Activated B cell treated with CpG ODN at 0.5 μM for 24 hours (primary cell): ENCODE data around the gene CHD5. TPM values are rescaled to one million over a fixed set of nuclear protein-coding genes. Genes with fewer than 3 reads are reported as not detected.

Experiments
- ATAC-seq: fragments of 200-7000 bp; cut with Tn5 transposase; one replicate; pipeline ENCODE4 v1.10.0; 2021; ENCODE audit warnings: low read depth, mild to moderate bottlenecking, moderate library complexity
- CTCF ChIA-PET: fragments of 350-600 bp; sonication (Branson Sonifier 250); formaldehyde crosslinking; loops from one replicate; lab custom pipeline; 2021; ENCODE audit warnings: antibody characterized with exemption; lab: Charles Lee
- POLR2A ChIA-PET: fragments of 350-600 bp; sonication (Branson Sonifier 250); formaldehyde crosslinking; loops from one replicate; lab custom pipeline; 2021; ENCODE audit warnings: antibody characterized with exemption; lab: Charles Lee
- DNase-seq: peaks from one replicate; pipeline ENCODE4 v3.0.0; 2022
- H3K27ac Mint-ChIP-seq: one replicate; pipeline ENCODE4 v1.8.0; 2020; ENCODE audit warnings: mixed read lengths
- H3K27me3 Mint-ChIP-seq: one replicate; pipeline ENCODE4 v1.8.0; 2021; ENCODE audit warnings: mixed read lengths
- H3K36me3 Mint-ChIP-seq: one replicate; pipeline ENCODE4 v1.8.0; 2021; ENCODE audit warnings: low read depth, mixed read lengths
- H3K4me1 Mint-ChIP-seq: one replicate; pipeline ENCODE4 v1.8.0; 2021; ENCODE audit warnings: mixed read lengths
- H3K4me3 Mint-ChIP-seq: one replicate; pipeline ENCODE4 v1.8.0; 2020; ENCODE audit warnings: mild to moderate bottlenecking, mixed read lengths
- H3K9me3 Mint-ChIP-seq: one replicate; pipeline ENCODE4 v1.8.0; 2020; ENCODE audit warnings: mixed read lengths
- CTCF ChIP-seq: fragments of 200-600 bp; IDR thresholded peaks from one replicate; pipeline ENCODE4 v1.8.0; 2022; ENCODE audit warnings: antibody characterized with exemption, mild to moderate bottlenecking
- intact Hi-C: fragments of 100-400 bp; cut with micrococcal nuclease; formaldehyde crosslinking; loops from one replicate; pipeline ENCODE4 v1.15.1; 2024
- total RNA-seq: library from RNA; stranded (reverse); gene quantifications from 2 replicates; pipeline ENCODE4 v1.2.3, GENCODE V29; 2022

CHD5 gene
- total RNA-seq: 0.31 and 0.49 TPM in 2 replicates

GRCh38 chr1:6180268-6180706, at the start of gene CHD5:
Gene CHD5, minus strand, starts transcription at chr1:6180321. Its CDS starts 298 bp downstream, at chr1:6180023.
- intact Hi-C loops: no loop called here
- no peak for TF ChIP-seq CTCF
- H3K9me3 Mint-ChIP-seq: no peaks in the 10 kb centered on the region
- ATAC-seq: no peak
- H3K27ac Mint-ChIP-seq: no peak within 1 kb of the TSS
- POLR2A ChIA-PET: no interaction called here
- peaks cover 37% of the 10 kb centered on the region for H3K27me3 Mint-ChIP-seq
- peak within 1 kb of the TSS; percentile 58 for H3K4me3 Mint-ChIP-seq
- no peak for DNase-seq
- peaks cover 28% of the 10 kb centered on the region for H3K4me1 Mint-ChIP-seq
- CTCF ChIA-PET: no interaction called here
- peaks cover 17% of the 10 kb centered on the region for H3K36me3 Mint-ChIP-seq

GRCh38 chr1:6225651-6226050, 45.5 kb upstream of the CHD5 start:
- Mint-ChIP-seq H3K4me1 (no peaks in the 10 kb centered on the region), H3K27ac (no peak overlapping the region), H3K9me3 (no peaks in the 10 kb centered on the region), H3K27me3 (no peaks in the 10 kb centered on the region), H3K36me3 (peaks cover 62% of the 10 kb centered on the region), H3K4me3 (no peak overlapping the region)
- ChIA-PET POLR2A (interaction anchor here (1.5 kb wide), 1 partner anchor 9 kb away, joined by 4 read pairs; no protein-coding TSS in a partner anchor), CTCF (no interaction called here)
- no peak for TF ChIP-seq CTCF
- DNase-seq (no peak), ATAC-seq (no peak)
- intact Hi-C loops: no loop called here

GRCh38 chr1:6224718-6225117, 44.6 kb upstream of the CHD5 start:
- no peak overlapping the region for H3K27ac Mint-ChIP-seq
- H3K4me1 Mint-ChIP-seq: no peaks in the 10 kb centered on the region
- intact Hi-C loops: no loop called here
- no peaks in the 10 kb centered on the region for H3K9me3 Mint-ChIP-seq
- H3K36me3 Mint-ChIP-seq: peaks cover 64% of the 10 kb centered on the region
- ATAC-seq: no peak
- no peak for TF ChIP-seq CTCF
- ChIA-PET POLR2A (no interaction called here), CTCF (no interaction called here)
- DNase-seq: no peak
- no peak overlapping the region for H3K4me3 Mint-ChIP-seq
- no peaks in the 10 kb centered on the region for H3K27me3 Mint-ChIP-seq

GRCh38 chr1:6223617-6224016, 43.5 kb upstream of the CHD5 start:
- CTCF ChIA-PET: no interaction called here
- Mint-ChIP-seq H3K9me3 (no peaks in the 10 kb centered on the region), H3K36me3 (peaks cover 63% of the 10 kb centered on the region), H3K4me1 (no peaks in the 10 kb centered on the region), H3K27ac (no peak overlapping the region), H3K4me3 (no peak overlapping the region), H3K27me3 (no peaks in the 10 kb centered on the region)
- no peak for ATAC-seq
- POLR2A ChIA-PET: no interaction called here
- no peak for TF ChIP-seq CTCF
- intact Hi-C loops: no loop called here
- no peak for DNase-seq

GRCh38 chr1:6222636-6223035, 42.5 kb upstream of the CHD5 start:
- H3K27ac Mint-ChIP-seq: no peak overlapping the region

More at GRCh38 chr1:6222636-6223035, 42.5 kb upstream of the CHD5 start:
- no peak for TF ChIP-seq CTCF
- ChIA-PET CTCF (no interaction called here), POLR2A (no interaction called here)
- H3K4me3 Mint-ChIP-seq: no peak overlapping the region
- H3K36me3 Mint-ChIP-seq: peaks cover 59% of the 10 kb centered on the region
- H3K27me3 Mint-ChIP-seq: peaks cover 6% of the 10 kb centered on the region
- no peaks in the 10 kb centered on the region for H3K9me3 Mint-ChIP-seq
- no peaks in the 10 kb centered on the region for H3K4me1 Mint-ChIP-seq
- intact Hi-C loops: no loop called here
- DNase-seq (no peak), ATAC-seq (no peak)
